ENCODE data around the gene LRPAP1.

DNA sequence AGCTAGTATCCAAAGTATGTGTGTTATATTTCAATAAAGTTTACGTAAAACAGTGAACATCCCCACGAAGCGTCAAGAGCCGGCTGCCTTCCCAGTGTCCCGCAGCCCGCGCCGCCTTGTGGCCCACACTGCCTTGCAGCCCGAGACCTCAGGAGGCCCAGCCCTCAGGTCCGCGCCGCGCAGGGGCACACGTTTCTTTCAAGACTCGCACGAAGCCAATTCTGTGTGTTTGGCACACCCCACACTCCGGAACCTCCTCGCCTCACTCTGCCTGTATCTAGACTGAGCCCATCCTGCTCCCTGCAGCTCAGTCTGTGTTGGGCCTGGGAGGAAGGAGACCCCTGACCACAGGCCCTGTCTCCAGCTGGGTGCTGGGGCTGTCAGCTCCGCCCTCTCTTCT, 5.8 kb downstream of the LRPAP1 start:
- no peak for TF ChIP-seq LARP7 (IDR thresholded peaks at IDR 0.05)
- no peak for TF ChIP-seq POLR2AphosphoS5 (IDR thresholded peaks at IDR 0.05; ENCODE audit: low read length)
- no peak for TF ChIP-seq HDAC2 (IDR thresholded peaks at IDR 0.05)
- TF ChIP-seq RAD51 (IDR thresholded peaks at IDR 0.05) = no peak
- TF ChIP-seq JUNB (IDR thresholded peaks at IDR 0.05) = no peak

Measured in GM12878 (cell line).